Neural progenitor cell (in vitro differentiated cells): ENCODE data around the gene ADRA2B.

ENCODE experiments used
- EZH2 ChIP-seq: fragments of 200-600 bp; sonication (generic); IDR thresholded peaks from 2 replicates; pipeline ENCODE4 v1.6.1; 2017; ENCODE audit warnings: antibody characterized with exemption, mild to moderate bottlenecking, moderate library complexity
- EZH2phosphoT487 ChIP-seq: fragments of 200-600 bp; sonication (generic); IDR thresholded peaks from 2 replicates; pipeline ENCODE4 v1.6.1; 2017; ENCODE audit warnings: antibody characterized with exemption
- TF ChIP-seq, protein P1 (sequence below): fragments of 200-600 bp; sonication (generic); IDR thresholded peaks from 2 replicates; pipeline ENCODE4 v1.5.1; 2017; ENCODE audit warnings: antibody characterized with exemption, mild to moderate bottlenecking

- TF ChIP-seq, protein P1, sequence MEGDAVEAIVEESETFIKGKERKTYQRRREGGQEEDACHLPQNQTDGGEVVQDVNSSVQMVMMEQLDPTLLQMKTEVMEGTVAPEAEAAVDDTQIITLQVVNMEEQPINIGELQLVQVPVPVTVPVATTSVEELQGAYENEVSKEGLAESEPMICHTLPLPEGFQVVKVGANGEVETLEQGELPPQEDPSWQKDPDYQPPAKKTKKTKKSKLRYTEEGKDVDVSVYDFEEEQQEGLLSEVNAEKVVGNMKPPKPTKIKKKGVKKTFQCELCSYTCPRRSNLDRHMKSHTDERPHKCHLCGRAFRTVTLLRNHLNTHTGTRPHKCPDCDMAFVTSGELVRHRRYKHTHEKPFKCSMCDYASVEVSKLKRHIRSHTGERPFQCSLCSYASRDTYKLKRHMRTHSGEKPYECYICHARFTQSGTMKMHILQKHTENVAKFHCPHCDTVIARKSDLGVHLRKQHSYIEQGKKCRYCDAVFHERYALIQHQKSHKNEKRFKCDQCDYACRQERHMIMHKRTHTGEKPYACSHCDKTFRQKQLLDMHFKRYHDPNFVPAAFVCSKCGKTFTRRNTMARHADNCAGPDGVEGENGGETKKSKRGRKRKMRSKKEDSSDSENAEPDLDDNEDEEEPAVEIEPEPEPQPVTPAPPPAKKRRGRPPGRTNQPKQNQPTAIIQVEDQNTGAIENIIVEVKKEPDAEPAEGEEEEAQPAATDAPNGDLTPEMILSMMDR, result no peak
- TF ChIP-seq EZH2 (no peak), EZH2phosphoT487 (no peak)
These were observed at the start of gene ADRA2B for GRCh38 chr2:96116424-96116878.
